ENCODE measurements around the gene SLC6A17.

SLC6A17 gene

GRCh38 chr1:110243574-110243973, 93.3 kb downstream of the SLC6A17 start:
- no peak for DNase-seq

- DNase-seq = no peak
Measured at GRCh38 chr1:110245876-110246620, 95.8 kb downstream of the SLC6A17 start.

- DNase-seq = no peak
Measured at GRCh38 chr1:110248746-110249145, 98.5 kb downstream of the SLC6A17 start.

- DNase-seq = no peak
Measured at GRCh38 chr1:110249256-110249655, 99.0 kb downstream of the SLC6A17 start.

GRCh38 chr1:110250008-110250407, 99.7 kb downstream of the SLC6A17 start:
- no peak for DNase-seq

- no peak for DNase-seq
Measured at GRCh38 chr1:110250749-110251148, 100.5 kb downstream of the SLC6A17 start.

Data from stimulated activated CD4-positive, alpha-beta T cell treated with anti-CD3 and anti-CD28 coated beads, Interleukin-12 subunit alpha, Interleukin-12 subunit beta, amount 100 ng/mL, for 4 hours (primary cell).